ENCODE data around the gene SLC7A6. TPM values are rescaled to one million over a fixed set of nuclear protein-coding genes. Genes with fewer than 3 reads are reported as not detected.

SLC7A6 gene
- total and polyA plus RNA-seq, 2 of the 13 experiments (the other 11 are each of a cell fraction or from before 2014, with no cell fraction given): 35.8 to 70.8 TPM

GRCh38 chr16:68257906-68258800 lies 6.2 kb upstream of the SLC7A6 start (continued):
- TF ChIP-seq GTF2F1 (IDR thresholded peaks at IDR 0.05; ENCODE audit: low read length) (no peak), ISL2 (CRISPR knock-in tag; IDR thresholded peaks at IDR 0.05) (peak; percentile 52; the same call in 1 of the 2 replicates), FOXA3 (CRISPR knock-in tag; IDR thresholded peaks at IDR 0.05) (peak; percentile 82), ZNF281 (CRISPR knock-in tag; IDR thresholded peaks at IDR 0.05; ENCODE audit: borderline replicate concordance) (peak; percentile 73), THAP11 (CRISPR knock-in tag; IDR thresholded peaks at IDR 0.05) (peak; percentile 57), SMAD3 (CRISPR knock-in tag; IDR thresholded peaks at IDR 0.05) (peak; percentile 85), SNAPC4 (CRISPR knock-in tag; IDR thresholded peaks at IDR 0.05) (0 out of 2 replicates have a peak, but pooled peaks have one; percentile 67), MLX (CRISPR knock-in tag; IDR thresholded peaks at IDR 0.05) (peak; percentile 77; the same call in 1 of the 2 replicates), TP53 (CRISPR knock-in tag; conservative IDR thresholded peaks at IDR 0.05) (0 out of 2 replicates have a peak, but pooled peaks have one; percentile 49), ZNF639 (CRISPR knock-in tag; conservative IDR thresholded peaks at IDR 0.05) (peak; percentile 74; the same call in 1 of the 2 replicates), HNF4A (CRISPR knock-in tag; IDR thresholded peaks at IDR 0.05) (peak; percentile 60), CERS6 (CRISPR knock-in tag; IDR thresholded peaks at IDR 0.05) (0 out of 2 replicates have a peak, but pooled peaks have one; percentile 42), TAF15 (IDR thresholded peaks at IDR 0.05; ENCODE audit: low read depth, low read length, poor library complexity, severe bottlenecking) (no peak), NFKB2 (CRISPR knock-in tag; IDR thresholded peaks at IDR 0.05; ENCODE audit: borderline replicate concordance) (peak; percentile 87; the same call in 1 of the 2 replicates)
